Measurements from ENCODE around the gene PDX1. TPM values are rescaled to one million over a fixed set of nuclear protein-coding genes. Genes with fewer than 3 reads are reported as not detected.

PDX1 gene
- total and polyA plus RNA-seq, 2 of the 13 experiments (the other 11 are each of a cell fraction or from before 2014, with no cell fraction given): 0.07 TPM; not detected in 1

DNA sequence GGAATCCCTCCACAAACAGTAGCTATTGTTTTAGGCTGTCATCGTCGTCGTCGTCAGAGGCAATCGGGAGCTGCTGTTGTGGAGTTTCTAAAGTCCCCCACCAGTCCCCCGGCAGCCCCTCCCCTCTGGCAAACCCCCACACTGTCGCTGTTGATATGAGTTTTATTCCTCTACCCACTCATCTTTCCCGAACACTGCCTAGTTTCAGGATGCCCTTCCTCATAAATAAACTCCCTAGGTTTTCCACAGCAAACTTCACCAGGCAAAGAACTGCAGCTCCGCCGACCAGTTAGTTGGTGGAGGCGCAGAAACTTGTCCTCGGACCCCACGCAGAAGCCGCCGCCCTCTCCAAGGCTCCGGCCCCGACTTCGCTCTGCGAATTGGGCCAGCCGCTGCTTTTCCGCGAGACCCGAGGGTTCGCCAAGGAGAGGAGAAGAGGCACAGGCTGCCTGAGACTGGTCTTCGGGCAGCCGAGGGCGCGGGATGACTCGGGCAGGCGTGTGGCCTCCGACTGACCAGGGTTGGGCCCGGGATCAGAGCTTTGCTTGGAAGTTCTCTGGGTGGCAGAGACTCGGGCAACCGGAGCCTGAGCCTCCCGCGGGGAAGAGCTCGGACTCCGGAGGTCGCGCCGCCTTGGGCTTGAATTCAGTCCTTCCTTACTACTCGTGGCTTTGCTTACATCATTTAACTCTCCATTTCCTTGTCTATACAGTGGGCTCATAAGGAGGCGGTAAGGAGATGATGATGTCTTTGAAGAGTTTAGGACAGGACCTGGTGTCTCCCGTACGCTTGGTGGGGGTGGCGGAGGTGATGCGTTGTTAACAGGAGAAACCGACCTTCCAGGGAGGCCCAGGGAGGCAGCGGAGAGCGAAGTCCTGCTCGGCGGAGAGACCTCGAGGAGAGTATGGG, 7.9 kb downstream of the PDX1 start (continued):
- TF ChIP-seq, protein P1, sequence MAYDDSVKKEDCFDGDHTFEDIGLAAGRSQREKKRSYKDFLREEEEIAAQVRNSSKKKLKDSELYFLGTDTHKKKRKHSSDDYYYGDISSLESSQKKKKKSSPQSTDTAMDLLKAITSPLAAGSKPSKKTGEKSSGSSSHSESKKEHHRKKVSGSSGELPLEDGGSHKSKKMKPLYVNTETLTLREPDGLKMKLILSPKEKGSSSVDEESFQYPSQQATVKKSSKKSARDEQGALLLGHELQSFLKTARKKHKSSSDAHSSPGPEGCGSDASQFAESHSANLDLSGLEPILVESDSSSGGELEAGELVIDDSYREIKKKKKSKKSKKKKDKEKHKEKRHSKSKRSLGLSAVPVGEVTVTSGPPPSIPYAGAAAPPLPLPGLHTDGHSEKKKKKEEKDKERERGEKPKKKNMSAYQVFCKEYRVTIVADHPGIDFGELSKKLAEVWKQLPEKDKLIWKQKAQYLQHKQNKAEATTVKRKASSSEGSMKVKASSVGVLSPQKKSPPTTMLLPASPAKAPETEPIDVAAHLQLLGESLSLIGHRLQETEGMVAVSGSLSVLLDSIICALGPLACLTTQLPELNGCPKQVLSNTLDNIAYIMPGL (CRISPR knock-in tag; IDR thresholded peaks at IDR 0.05; ENCODE audit: borderline replicate concordance in 1 of 2, low read depth in 1 of 2): no peak
- TF ChIP-seq, protein P2, sequence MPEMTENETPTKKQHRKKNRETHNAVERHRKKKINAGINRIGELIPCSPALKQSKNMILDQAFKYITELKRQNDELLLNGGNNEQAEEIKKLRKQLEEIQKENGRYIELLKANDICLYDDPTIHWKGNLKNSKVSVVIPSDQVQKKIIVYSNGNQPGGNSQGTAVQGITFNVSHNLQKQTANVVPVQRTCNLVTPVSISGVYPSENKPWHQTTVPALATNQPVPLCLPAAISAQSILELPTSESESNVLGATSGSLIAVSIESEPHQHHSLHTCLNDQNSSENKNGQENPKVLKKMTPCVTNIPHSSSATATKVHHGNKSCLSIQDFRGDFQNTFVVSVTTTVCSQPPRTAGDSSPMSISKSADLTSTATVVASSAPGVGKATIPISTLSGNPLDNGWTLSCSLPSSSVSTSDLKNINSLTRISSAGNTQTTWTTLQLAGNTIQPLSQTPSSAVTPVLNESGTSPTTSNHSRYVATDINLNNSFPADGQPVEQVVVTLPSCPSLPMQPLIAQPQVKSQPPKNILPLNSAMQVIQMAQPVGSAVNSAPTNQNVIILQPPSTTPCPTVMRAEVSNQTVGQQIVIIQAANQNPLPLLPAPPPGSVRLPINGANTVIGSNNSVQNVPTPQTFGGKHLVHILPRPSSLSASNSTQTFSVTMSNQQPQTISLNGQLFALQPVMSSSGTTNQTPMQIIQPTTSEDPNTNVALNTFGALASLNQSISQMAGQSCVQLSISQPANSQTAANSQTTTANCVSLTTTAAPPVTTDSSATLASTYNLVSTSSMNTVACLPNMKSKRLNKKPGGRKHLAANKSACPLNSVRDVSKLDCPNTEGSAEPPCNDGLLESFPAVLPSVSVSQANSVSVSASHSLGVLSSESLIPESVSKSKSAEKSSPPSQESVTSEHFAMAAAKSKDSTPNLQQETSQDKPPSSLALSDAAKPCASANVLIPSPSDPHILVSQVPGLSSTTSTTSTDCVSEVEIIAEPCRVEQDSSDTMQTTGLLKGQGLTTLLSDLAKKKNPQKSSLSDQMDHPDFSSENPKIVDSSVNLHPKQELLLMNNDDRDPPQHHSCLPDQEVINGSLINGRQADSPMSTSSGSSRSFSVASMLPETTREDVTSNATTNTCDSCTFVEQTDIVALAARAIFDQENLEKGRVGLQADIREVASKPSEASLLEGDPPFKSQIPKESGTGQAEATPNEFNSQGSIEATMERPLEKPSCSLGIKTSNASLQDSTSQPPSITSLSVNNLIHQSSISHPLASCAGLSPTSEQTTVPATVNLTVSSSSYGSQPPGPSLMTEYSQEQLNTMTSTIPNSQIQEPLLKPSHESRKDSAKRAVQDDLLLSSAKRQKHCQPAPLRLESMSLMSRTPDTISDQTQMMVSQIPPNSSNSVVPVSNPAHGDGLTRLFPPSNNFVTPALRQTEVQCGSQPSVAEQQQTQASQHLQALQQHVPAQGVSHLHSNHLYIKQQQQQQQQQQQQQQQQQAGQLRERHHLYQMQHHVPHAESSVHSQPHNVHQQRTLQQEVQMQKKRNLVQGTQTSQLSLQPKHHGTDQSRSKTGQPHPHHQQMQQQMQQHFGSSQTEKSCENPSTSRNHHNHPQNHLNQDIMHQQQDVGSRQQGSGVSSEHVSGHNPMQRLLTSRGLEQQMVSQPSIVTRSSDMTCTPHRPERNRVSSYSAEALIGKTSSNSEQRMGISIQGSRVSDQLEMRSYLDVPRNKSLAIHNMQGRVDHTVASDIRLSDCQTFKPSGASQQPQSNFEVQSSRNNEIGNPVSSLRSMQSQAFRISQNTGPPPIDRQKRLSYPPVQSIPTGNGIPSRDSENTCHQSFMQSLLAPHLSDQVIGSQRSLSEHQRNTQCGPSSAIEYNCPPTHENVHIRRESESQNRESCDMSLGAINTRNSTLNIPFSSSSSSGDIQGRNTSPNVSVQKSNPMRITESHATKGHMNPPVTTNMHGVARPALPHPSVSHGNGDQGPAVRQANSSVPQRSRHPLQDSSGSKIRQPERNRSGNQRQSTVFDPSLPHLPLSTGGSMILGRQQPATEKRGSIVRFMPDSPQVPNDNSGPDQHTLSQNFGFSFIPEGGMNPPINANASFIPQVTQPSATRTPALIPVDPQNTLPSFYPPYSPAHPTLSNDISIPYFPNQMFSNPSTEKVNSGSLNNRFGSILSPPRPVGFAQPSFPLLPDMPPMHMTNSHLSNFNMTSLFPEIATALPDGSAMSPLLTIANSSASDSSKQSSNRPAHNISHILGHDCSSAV (CRISPR knock-in tag; IDR thresholded peaks at IDR 0.05; ENCODE audit: borderline replicate concordance): no peak
- TF ChIP-seq ZNF160 (CRISPR knock-in tag; IDR thresholded peaks at IDR 0.05) (no peak), SNAI1 (CRISPR knock-in tag; IDR thresholded peaks at IDR 0.05; ENCODE audit: borderline replicate concordance) (no peak), MYNN (CRISPR knock-in tag; IDR thresholded peaks at IDR 0.05; ENCODE audit: low read depth) (no peak)
